OCI-LY3 (cell line): ENCODE data around the gene TARS1.

Experiments
- H2AFZ ChIP-seq: fragments of 200-600, 300-600 bp; shearing (Covaris generic); 2 replicates; pipeline ENCODE4 v1.6.0; 2014; ENCODE audit warnings: antibody characterized with exemption, low read depth, low read length
- H3K27ac ChIP-seq: fragments of 200-600, 300-600 bp; sonication (generic); 2 replicates; pipeline ENCODE4 v1.5.1; 2014; ENCODE audit warnings: mild to moderate bottlenecking, low read length, moderate library complexity, mixed read lengths
- H3K27me3 ChIP-seq: fragments of 200-600, 300-600 bp; sonication (generic); 2 replicates; pipeline ENCODE4 v1.6.1; 2014; ENCODE audit warnings: low read depth, low read length, mixed read lengths
- H3K36me3 ChIP-seq: fragments of 200-600, 300-600 bp; sonication (generic); replicated peaks from 2 replicates; pipeline ENCODE3; 2014; ENCODE audit warnings: low read depth, low read length, mixed read lengths
- H3K4me1 ChIP-seq: fragments of 300-600, 200-600 bp; sonication (generic); 2 replicates; pipeline ENCODE4 v1.6.1; 2014; ENCODE audit warnings: low read length, mixed read lengths
- H3K4me2 ChIP-seq: fragments of 200-600, 300-600 bp; sonication (generic); 2 replicates; pipeline ENCODE4 v1.6.1; 2014; ENCODE audit warnings: low read length, mixed read lengths
- H3K4me3 ChIP-seq: fragments of 300-600, 200-600 bp; sonication (generic); 2 replicates; pipeline ENCODE4 v1.5.1; 2014; ENCODE audit warnings: antibody characterized with exemption, mild to moderate bottlenecking, low read length, moderate library complexity
- H3K79me2 ChIP-seq: fragments of 300-600, 200-600 bp; shearing (Covaris generic); 2 replicates; pipeline ENCODE4 v1.6.1; 2014; ENCODE audit warnings: mild to moderate bottlenecking, low read length, mixed read lengths
- H3K9ac ChIP-seq: fragments of 300-600, 200-600 bp; shearing (Covaris generic); 2 replicates; pipeline ENCODE4 v1.6.0; 2014; ENCODE audit warnings: mild to moderate bottlenecking, low read length, moderate library complexity
- H3K9me3 ChIP-seq: fragments of 200-600, 300-600 bp; shearing (Covaris generic); 2 replicates; pipeline ENCODE4 v1.6.1; 2014; ENCODE audit warnings: low read length, mixed read lengths; ENCODE audit not compliant: insufficient read depth
- H4K20me1 ChIP-seq: fragments of 200-600, 300-600 bp; sonication (generic); 2 replicates; pipeline ENCODE4 v1.6.1; 2016; ENCODE audit warnings: low read length, mixed read lengths; ENCODE audit not compliant: insufficient read depth
- CTCF ChIP-seq: fragments of 200-600, 300-600 bp; sonication (generic); IDR thresholded peaks from 2 replicates; pipeline ENCODE4 v1.5.1; 2014; ENCODE audit warnings: antibody characterized with exemption, low read length, low read depth
- EZH2phosphoT487 ChIP-seq: fragments of 200-600 bp; shearing (Covaris generic); IDR thresholded peaks from 2 replicates; pipeline ENCODE4 v1.6.1; 2018; ENCODE audit warnings: antibody characterized with exemption, mixed run types, low read depth

The TARS1 gene

GRCh38 chr5:33440482-33441240 lies at the start of gene TARS1:
TSS of gene TARS1 (plus strand) at chr5:33440965. CDS start at chr5:33441087, 122 bp downstream.
- TF ChIP-seq EZH2phosphoT487 (no peak), CTCF (no peak)
- Histone ChIP-seq H3K27me3 (no peaks in the 10 kb centered on the region), H2AFZ (peak within 1 kb of the TSS; percentile 67; the same call in 1 of the 2 replicates), H4K20me1 (peaks cover 19% of the 10 kb centered on the region), H3K4me1 (peaks cover 13% of the 10 kb centered on the region), H3K9me3 (no peaks in the 10 kb centered on the region), H3K4me2 (peak within 1 kb of the TSS; percentile 95), H3K4me3 (peak within 1 kb of the TSS; percentile 95), H3K79me2 (peaks cover 61% of the 10 kb centered on the region), H3K36me3 (peaks cover 19% of the 10 kb centered on the region), H3K9ac (peak within 1 kb of the TSS; percentile 93), H3K27ac (peak within 1 kb of the TSS; percentile 90)

- H2AFZ ChIP-seq, result no peak overlapping the region
Observed at GRCh38 chr5:33398501-33398900, 42.3 kb upstream of the TARS1 start.

DNA sequence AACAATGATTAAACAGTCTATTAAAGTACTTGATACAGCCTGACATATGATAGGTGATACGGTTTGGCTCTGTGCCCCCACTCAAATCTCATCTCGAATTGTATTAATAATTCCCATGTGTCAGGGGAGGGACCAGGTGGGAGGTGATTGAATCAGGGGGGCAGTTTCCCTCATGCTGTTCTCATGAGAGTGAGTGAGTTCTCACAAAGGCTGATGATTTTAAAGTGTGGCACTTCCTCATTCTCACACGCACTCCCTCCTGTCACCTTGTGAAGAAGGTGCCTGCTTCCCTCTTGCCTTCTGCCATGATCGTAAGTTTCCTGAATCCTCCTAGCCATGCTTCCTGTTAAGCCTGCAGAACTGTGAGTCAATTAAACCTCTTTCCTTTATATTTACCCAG lies 40.1 kb upstream of the TARS1 start:
- H3K36me3 ChIP-seq, result no peaks in the 10 kb centered on the region
- no peak overlapping the region for H2AFZ ChIP-seq
- no peak overlapping the region for H3K9ac ChIP-seq
- H3K27me3 ChIP-seq, result no peaks in the 10 kb centered on the region
- H3K27ac ChIP-seq, result no peak overlapping the region
- peaks cover 2% of the 10 kb centered on the region; the same call in 1 of the 2 replicates for H3K4me1 ChIP-seq
- H3K4me2 ChIP-seq, result peak overlapping the region; percentile 9; the same call in 1 of the 2 replicates
- no peaks in the 10 kb centered on the region for H4K20me1 ChIP-seq
- no peaks in the 10 kb centered on the region for H3K9me3 ChIP-seq
- H3K4me3 ChIP-seq, result no peak overlapping the region
- no peaks in the 10 kb centered on the region for H3K79me2 ChIP-seq
- TF ChIP-seq CTCF, result no peak

More at GRCh38 chr5:33398501-33398900, 42.3 kb upstream of the TARS1 start:
- no peak overlapping the region for H3K4me3 ChIP-seq
- H3K9ac ChIP-seq, result no peak overlapping the region
- H3K4me2 ChIP-seq, result no peak overlapping the region
- no peaks in the 10 kb centered on the region for H4K20me1 ChIP-seq
- no peaks in the 10 kb centered on the region for H3K9me3 ChIP-seq
- peaks cover 2% of the 10 kb centered on the region; the same call in 1 of the 2 replicates for H3K4me1 ChIP-seq
- no peaks in the 10 kb centered on the region for H3K27me3 ChIP-seq
- no peak overlapping the region for H3K27ac ChIP-seq
- H3K36me3 ChIP-seq, result no peaks in the 10 kb centered on the region
- no peak for TF ChIP-seq EZH2phosphoT487
- TF ChIP-seq CTCF, result no peak
- H3K79me2 ChIP-seq, result no peaks in the 10 kb centered on the region

GRCh38 chr5:33401482-33402390 lies 39.0 kb upstream of the TARS1 start:
- Histone ChIP-seq H3K79me2 (no peaks in the 10 kb centered on the region), H3K27ac (no peak overlapping the region), H3K4me1 (peaks cover 2% of the 10 kb centered on the region; the same call in 1 of the 2 replicates), H3K9ac (no peak overlapping the region), H3K9me3 (no peaks in the 10 kb centered on the region), H3K27me3 (no peaks in the 10 kb centered on the region), H4K20me1 (no peaks in the 10 kb centered on the region), H3K36me3 (no peaks in the 10 kb centered on the region), H3K4me2 (no peak overlapping the region), H3K4me3 (no peak overlapping the region), H2AFZ (no peak overlapping the region)
- no peak for TF ChIP-seq EZH2phosphoT487
- no peak for TF ChIP-seq CTCF
